ENCODE measurements around the gene SH3RF3.

SH3RF3 gene

GRCh38 chr2:109382226-109382895, 253.4 kb downstream of the SH3RF3 start:
- no peak for DNase-seq

GRCh38 chr2:109382951-109383350, 253.9 kb downstream of the SH3RF3 start:
- peak; percentile 7 to 36 for DNase-seq

- DNase-seq, result no peak
Observed at GRCh38 chr2:109383505-109384307, 254.7 kb downstream of the SH3RF3 start.

- no peak for DNase-seq
Observed at GRCh38 chr2:109384308-109385271, 255.6 kb downstream of the SH3RF3 start.

- DNase-seq, result no peak
Observed at GRCh38 chr2:109385506-109385905, 256.5 kb downstream of the SH3RF3 start.

GRCh38 chr2:109386004-109386695, 257.1 kb downstream of the SH3RF3 start:
- DNase-seq, result peak in 1 of 2 experiments; percentile 5

- no peak for DNase-seq
Observed at GRCh38 chr2:109387221-109387735, 258.3 kb downstream of the SH3RF3 start.

- DNase-seq, result no peak
Observed at GRCh38 chr2:109387778-109388469, 258.9 kb downstream of the SH3RF3 start.

- no peak for DNase-seq
Observed at GRCh38 chr2:109391243-109391642, 262.2 kb downstream of the SH3RF3 start.

- DNase-seq, result no peak
Observed at GRCh38 chr2:109392140-109392539, 263.1 kb downstream of the SH3RF3 start.

- no peak for DNase-seq
Observed at GRCh38 chr2:109392816-109393661, 264.0 kb downstream of the SH3RF3 start.

- no peak for DNase-seq
Observed at GRCh38 chr2:109393662-109393972, 264.6 kb downstream of the SH3RF3 start.

GRCh38 chr2:109395494-109396201, 266.6 kb downstream of the SH3RF3 start:
- DNase-seq, result peak in 1 of 2 experiments; percentile 24

GRCh38 chr2:109396202-109397180, 267.5 kb downstream of the SH3RF3 start:
- DNase-seq, result no peak

GRCh38 chr2:109397893-109398292, 268.9 kb downstream of the SH3RF3 start:
- DNase-seq, result no peak

- DNase-seq, result no peak
Observed at GRCh38 chr2:109398366-109399015, 269.5 kb downstream of the SH3RF3 start.

- no peak for DNase-seq
Observed at GRCh38 chr2:109399066-109399465, 270.1 kb downstream of the SH3RF3 start.

- no peak for DNase-seq
Observed at GRCh38 chr2:109400102-109400501, 271.1 kb downstream of the SH3RF3 start.
